IPS DF 4.7 (cell line): ENCODE results near the gene CUBN.

ENCODE experiments used
- DNase-seq: peaks from one replicate; pipeline ENCODE4 v3.0.0-alpha.2; 2013; ENCODE audit warnings: low spot score; ENCODE audit errors: extremely low read depth

CUBN gene

DNA sequence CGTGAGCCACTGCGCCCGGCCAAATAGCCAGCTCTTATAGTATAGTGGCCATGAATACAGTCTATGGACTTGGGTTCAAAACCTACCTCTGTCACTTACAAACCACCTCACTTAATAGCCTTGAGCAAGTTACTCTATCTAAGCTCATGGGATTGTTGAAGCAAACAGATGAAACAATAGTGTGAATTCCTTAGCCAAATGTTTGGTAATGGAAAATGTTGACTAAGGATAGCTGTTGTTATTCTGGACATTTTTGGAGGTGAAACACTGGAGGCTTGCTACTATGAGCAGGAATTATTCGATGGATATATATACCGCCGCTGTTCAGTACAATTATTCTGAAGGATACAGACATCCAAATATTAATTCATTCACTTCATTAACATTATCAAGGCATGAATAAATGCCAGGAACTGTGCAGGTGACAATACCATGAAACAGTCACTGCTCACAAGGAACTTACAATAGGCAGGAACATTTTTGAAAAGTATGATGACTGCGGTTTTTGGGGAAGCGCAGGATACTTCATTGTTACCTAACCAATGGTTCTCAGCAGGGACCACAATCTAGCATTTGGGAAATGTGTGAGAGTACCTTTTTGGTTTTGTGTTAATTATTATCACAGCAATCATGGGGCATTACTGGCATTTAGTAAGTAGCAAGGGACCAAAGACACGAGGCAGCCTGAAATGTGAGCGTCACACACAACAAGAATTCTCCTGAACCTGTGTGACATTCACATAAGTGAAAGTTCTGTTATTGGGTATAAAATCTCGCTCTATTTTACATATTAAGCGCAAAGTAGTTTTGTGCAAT lies 55.7 kb downstream of the CUBN start:
- DNase-seq = no peak

DNA sequence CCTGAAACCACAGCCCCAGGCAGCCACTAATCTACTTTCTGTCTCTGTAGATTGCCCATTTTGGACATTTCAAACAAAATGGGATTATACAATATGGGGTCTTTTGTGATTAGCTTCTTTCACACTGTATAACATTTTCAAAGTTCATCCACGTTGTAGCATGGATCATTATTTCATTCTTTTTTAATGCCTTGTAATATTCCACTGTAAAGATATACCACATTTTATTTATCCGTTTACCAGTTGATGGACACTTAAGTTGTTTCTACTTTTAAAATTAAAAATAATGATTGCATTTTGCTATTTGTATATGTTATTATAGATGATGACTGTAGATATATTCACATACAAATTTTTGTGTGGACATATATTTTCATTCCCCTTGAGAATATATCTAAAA lies 60.7 kb downstream of the CUBN start:
- no peak for DNase-seq

DNA sequence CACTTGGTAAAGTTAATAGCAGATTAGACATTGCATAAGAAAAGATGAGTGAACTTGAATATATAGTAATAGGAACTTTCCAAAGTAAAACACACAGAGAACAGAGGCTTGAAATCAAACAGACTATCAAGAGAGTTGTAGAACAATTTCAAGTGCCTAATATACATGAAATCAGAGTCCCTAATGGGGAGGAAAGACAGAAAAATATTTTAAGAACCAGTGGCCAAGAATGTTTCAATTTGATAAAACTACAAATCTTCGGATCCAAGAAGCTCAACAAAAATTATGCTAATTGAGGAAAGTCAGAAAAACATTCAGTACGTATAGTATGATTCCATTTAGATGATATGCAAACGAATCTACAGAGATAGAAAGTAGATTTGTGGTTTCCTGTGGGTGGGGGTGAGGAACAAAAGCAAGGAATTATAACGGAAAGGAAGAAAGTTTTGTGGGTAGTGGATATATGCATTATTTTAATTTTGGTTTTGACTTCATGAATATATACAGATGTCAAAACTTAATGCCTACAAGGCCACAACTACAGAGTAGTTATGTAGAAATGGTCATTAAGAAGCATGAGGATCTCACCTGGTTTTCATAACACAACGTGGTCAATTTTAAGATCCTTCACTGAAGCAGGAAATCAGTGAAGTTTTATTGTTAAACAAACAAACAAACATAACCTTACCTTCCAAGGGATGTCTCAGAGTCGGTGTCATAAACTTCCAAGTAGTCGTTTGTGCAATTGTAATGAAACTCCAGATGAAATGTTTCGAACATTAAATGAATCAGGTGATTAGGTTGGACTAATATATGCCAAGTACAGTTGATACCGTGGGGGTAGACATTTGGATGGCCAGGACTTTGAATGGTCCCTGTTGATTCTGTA lies 62.0 kb downstream of the CUBN start:
- DNase-seq = no peak

DNA sequence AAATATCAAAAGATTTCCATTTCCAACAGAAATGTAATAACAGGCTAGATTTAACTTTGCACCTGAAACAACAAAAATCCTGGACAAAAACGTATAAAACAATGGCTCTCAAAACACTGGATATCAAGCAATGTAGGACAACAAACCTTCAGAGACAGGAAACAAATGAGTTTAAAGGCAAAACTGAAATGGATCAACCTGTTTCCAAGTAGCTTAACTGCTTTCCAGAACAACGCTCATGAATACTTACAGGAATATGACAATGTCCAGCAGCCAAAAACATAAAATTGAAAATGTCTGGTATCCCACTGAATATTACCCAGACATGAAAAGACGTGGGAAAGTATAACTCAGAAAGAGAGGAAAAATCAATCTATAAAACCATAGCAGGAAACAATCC lies 62.8 kb downstream of the CUBN start:
- no peak for DNase-seq

DNA sequence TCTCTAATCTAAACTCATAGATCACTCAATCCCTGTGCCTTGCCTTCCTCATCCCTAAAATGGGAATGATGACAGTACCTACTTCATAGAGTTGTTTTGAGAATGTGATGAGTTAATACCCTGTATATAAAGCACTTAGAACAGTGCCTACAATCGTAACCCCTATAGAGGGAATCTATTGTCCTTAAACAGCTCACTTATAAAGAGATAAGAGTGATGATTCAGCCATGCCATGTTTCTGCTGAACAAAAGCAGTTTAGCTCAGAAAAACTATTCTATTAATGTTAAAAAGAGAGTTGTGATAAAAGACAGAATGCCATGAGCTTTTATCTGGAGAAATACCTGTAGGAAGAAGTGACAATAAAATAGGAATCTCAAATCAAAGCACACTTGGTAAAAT lies 63.6 kb downstream of the CUBN start:
- no peak for DNase-seq

DNA sequence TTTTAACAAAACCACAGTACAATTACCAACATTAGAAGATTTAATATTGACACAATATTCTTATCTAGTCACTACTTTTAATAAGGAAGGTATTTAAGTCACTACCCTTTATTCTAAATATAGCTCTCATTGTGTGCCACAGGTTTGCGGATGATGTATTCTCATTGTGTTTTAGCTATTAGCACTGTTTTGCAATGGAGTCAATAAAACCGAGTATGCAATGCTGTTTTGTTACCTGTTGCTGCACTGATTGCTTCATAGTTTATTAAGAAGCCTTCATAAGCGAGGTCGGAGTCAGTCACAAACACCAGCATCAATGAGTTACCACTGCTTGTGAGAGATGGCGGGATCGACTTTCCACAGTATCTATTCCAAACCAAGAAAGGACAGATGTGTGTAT lies 64.3 kb downstream of the CUBN start:
- DNase-seq = no peak

DNA sequence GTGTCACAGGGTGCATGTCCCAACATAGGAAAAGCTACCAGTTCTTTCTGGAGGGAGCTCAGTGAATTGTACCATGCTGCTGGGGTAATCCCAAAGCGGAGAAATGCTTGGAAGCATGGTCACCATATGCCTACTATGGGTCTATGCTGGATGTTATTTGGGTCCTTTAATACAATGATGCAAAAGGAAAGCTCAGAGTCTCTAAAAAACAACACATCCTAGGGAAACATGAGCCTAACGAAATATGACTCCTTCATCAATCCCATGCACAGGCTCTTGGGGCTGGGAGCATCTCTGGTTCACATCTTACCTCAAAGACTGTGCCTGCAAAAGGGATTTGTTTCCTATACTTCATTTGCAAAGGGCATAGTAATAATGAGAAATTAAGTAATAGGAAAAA lies 65.2 kb downstream of the CUBN start:
- no peak for DNase-seq

DNA sequence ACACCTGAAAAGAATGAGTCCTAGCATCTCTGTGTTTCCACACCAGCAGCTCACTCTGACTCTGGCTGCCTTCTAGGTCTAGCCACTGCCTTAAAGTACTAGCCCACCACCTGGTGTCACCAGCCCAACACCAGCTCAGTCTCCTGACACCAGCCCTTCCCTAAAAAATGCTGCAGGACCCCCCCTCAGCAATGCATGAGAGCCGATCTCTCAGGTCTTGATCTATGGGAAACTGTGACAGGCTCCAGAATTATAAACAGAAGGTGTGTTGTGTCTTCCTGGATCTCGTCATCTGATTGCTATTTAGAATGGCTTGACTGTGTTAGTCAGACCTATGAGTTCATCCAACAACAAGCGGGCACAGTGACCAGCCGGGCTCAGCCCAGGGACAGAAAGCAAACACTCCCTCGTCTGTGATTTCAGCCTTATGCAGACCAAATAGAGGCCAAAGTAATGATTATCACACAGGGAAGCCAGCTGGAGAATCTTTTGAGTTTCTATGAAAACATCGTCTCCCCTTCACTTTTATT lies 66.6 kb downstream of the CUBN start:
- DNase-seq = no peak

DNA sequence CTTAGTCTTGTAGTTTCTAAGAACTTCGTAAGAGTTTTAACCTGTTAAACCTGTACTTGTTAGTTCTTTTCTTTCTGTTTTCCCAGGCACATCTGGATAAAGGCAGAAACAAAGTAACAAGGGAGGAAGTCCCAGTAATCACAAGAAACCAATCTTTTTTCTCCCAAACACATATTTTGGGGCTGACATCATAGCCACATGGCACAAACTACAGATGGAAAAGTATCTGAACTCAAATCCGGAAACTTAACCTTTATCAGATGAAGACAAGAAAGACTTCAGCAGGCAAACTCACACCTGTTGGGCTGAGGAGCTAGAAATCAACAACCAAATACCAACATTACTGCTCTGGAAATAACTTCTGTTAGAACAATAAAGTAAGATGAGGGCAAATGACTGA lies 67.1 kb downstream of the CUBN start:
- DNase-seq = no peak

DNA sequence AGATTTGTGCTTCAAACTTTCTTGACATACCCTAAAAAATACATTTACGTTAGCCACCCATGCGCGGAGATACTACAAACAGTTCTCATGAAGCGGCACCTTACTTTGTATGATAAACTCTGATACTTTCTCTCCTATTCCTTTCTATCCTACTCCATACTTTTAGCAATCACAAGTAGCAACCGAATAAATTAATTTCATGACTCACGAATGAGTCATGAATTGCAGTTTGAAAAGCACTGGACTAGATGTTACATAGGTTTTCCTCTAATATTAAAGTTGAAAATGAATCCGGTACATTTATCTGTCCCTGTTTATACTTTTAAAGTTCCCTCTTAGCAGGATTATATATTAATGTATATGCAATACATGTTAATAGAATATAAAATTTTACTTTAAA lies 67.6 kb downstream of the CUBN start:
- DNase-seq = no peak

DNA sequence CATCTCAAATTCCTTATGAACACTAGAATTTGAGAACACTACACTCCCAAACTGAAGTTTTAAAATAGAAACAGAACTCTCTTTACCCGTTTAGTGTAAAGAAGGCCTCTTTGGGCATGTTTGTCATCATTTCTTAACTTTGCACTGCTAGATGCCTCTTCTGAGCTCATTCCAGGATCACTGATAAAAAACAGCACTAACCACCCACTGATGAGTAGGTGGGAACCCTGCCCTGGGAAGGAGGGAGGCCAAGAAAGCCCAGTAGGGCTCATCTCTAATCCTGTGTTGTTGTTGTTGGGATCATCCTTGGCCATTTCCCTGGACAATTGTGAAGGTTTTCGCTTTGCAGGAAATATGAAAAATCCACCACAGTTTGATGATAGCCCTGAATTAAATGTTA lies 68.2 kb downstream of the CUBN start:
- no peak for DNase-seq

DNA sequence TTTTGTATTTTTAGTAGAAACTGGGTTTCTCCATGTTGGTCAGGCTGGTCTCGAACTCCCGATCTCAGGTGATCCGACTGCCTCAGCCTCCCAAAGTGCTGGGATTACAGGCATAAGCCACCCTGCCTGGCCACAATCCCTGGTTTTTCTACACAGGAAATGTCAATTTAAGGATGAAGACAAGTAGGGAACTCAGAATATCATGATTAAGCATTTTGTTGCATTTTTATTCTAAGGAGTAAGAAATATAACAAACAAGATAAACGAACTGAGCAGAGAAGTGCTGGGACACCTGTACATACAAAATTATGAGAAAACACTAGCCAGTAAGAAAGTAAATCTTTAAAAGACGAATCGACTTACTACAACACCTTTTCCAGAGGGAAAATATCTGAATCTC lies 69.3 kb downstream of the CUBN start:
- DNase-seq = no peak

DNA sequence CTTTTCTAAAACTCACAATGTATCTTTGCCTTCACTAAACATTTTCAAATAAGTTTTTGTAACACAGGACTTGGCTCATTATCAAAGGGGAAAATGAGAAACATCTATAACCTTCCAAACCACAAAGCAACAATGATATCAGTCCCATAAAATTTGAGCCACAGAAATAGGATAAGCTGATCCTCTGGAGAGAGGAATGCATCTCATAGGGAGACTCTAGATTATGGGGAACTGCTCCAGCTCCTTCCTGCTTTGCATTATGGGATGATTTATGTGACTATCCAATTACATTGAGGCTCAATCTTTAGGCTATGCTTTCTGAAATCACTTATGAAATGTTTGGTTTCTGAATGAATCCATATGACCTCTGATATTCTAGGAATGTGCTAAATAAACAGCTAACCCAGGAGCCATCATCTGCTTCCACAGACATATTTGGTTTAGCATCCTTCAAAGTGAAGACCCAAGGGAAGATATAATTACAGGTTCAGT lies 70.4 kb downstream of the CUBN start:
- DNase-seq = no peak

DNA sequence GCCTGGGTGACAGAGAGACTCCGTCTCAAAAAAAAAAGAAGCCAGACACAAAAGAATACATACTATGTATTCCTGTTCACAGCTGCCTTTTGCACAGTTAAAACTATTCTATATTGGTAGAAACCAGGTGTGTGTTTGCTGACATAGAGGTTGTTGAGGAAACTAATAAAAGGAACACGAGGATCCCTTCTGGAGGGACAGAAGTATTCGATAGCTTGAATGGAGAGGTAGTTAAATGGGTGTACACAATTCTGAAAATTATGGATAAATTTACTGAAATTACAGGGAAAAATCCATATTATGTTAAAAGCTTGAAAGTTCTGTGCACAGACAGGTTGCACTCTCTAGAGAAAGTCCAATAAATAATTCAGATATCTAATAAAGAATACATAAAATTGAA lies 71.5 kb downstream of the CUBN start:
- DNase-seq = no peak

DNA sequence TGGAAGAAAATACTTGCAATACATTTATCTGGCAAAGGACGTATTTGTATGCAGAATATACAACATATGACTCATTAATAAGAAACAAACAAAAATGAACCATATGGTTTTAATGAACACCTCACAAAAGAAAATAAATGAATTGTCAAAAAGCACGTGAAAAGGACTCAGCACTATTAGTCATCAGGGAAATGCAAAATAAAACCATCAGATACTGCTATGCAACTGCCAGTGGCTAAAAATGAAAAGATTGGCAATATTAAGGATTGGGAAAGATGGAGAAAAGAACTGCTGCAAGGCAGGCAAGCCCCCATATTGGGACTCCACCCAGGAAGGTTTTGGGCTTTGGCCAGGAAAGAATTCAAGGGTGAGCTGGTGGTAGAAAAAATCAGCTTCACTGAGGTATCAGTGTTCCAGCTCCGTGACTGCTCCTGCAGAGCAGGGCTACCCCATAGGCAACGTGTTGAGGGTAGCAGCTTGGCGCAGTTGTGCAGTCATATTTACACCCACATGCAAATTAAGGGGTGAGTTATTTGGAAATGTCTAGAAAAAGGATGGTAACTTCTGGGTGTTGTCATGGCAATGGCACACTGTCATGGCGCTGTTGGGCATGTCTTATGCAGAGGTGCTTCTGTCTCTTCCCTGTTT lies 72.7 kb downstream of the CUBN start:
- DNase-seq = no peak

DNA sequence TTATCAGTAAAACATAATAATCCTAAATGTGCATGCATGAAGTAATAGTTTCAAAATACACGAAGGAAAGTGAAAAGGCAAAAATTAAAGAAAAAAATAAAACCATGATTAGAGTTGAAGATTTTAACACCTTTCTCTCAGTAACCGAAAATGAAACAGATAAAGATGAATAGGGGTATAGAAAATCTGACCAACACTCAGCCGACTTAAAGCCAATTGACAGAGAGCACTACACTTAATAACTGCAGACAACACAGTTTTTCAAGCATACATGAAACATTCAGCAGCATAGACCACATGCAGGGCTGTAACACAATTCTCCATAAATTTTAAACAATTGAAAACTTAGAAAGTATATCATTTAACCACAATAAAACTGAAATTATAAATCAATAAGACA lies 76.1 kb downstream of the CUBN start:
- DNase-seq = no peak

DNA sequence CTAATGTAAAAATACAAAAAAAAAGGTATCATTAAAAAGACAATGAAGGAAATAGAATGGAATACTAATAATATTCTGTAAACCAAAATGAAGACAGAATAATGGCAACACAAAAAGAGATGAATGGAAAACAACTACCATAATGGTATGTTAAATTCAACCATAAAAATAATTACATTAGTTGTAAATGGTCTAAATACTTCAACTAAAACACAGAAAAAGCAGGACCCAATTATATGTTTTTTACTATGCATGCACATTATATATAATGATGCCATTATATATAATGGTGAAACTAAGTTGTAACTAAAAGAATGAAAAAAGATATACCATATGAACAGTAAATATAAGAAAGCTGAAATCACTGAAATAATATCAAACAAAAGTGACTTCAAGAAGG lies 76.5 kb downstream of the CUBN start:
- DNase-seq = no peak

DNA sequence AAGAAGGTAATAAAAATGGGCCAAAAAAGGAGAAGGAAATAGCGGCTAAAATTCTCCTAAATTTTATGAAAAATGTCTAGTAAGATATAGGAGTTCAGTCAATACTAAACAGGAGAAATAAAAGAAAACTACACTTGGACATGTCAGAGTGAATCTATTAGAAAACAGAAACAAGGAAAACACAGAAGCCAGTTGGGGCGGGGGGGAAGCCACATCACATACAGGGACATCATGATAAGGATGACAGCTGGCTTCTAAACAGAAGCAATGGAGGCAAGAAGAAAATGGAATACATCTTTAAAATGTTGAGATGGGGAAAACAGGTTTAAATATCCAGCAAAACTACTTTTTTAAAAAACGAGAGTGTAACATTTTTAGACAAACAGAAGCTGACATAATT lies 77.8 kb downstream of the CUBN start:
- DNase-seq = no peak

DNA sequence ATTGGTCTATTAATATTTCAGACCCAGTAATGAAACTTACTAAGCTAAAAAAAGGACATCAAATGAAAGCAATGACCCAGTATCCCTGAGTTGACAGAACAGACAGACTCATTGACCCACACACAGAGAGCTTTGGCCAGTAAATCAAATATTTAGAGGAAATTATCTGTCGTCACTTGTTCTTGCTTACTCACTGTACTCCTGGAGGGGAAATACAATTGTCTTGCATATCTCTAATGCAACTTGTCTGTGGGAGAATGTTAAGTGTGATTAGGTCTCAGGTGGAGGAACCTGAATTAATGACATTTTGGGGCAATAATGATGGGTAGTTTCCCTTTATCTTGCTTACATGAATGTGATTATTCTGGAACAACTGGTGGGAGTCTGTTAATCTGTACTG lies 80.4 kb downstream of the CUBN start:
- no peak for DNase-seq

DNA sequence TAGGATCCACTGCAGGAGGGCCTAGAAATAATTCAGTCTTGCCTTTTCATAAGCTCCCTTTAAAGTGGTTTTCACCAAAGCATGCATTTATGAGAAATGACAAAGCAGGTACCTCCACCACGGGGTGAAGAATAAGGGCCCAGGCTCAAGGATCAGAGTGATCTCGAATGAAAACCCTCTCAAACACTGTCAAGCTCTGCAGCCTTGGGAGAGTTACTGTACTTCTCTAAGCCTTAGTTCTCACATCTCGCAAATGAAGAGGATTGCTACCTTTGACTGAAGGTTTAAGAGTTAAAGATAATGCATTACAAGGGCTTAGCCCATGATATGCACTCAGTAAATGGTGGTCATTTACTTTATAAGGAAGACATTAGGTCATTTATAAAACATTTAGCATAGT lies 81.7 kb downstream of the CUBN start:
- DNase-seq = no peak

DNA sequence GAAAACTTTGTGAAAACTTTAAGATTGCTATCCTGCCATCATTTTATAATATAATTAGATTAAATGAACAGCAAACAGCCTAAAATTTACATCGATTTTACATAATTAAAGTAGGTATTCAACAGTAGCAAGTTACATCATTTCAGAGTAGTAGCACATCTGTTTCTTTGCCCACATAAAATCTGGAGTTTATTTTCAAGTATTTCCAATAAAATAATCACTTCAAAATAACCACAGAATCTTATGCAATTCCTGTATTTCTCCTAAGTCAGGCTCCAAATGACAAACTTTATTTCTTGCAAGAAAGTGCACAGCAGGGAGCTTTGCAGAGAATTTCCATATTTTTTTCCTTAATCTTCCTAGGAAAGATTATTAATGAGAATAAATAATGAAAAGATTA lies 82.6 kb downstream of the CUBN start:
- no peak for DNase-seq

DNA sequence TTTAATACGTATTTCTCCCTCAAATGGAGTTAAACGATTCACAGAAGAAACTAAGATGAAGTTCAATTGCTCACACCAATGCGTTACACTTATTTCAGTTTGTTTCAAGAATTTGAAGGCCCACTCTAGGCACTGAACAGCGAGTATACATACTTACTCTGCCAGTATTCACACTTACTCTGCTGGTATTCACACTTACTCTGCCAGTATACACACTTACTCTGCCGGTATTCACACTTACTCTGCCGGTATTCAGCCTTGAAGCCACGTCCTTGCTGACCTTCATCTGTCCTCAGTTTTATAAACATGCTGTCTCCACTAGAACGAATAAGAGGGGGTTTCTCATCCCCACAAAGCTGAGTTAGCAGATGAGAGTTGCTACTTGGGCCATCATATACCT lies 86.0 kb downstream of the CUBN start:
- no peak for DNase-seq
